NCI-H510A (cell line): ENCODE data around the gene CCDC81.

Experiments
- DNase-seq: peaks from one replicate; lab custom pipeline; 2025; lab: John Stamatoyannopoulos, UW

Gene CCDC81

DNA sequence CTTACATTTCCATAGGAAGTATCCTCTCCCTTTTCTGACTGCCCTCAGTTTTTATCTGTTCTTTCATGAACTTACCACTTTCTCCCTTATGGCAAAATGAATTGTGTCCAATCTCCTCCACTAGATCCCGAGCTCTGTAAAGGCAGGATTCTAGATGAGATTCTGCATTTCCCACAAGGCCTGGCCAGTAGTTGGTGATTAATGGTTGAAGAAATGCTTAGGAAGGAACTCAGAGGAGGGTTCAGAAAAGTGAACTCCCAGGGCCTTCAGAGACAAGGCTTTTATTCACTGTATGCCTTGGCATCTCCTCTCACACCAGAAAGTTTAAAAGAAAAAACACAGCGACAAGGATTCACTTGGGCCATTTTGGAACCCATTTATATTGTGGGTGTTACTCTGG, 66.2 kb downstream of the CCDC81 start:
- no peak for DNase-seq

- no peak for DNase-seq
Measured at GRCh38 chr11:86442420-86442819, 67.7 kb downstream of the CCDC81 start.

GRCh38 chr11:86442827-86443226, 68.1 kb downstream of the CCDC81 start:
- DNase-seq, result no peak

DNA sequence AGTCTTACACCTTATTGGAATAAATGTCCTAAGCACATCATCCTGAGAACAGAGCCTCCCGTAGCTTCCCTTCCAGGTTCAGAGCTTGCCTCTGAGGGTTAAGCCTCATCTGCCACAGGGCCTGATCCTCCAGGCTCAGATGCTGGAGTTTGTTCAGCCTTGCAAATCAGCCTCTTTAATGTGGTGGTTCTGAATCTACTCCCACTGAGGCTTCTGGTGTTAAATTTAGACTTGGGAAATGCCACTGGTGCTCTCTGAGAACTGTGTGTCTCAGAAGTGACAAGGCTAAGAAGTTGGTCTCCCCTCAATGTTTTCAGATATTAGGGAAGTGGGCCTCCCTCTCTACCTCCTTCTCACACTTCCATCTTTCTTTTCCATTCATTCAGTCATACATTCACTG, 68.7 kb downstream of the CCDC81 start:
- DNase-seq, result no peak

GRCh38 chr11:86444981-86445380, 70.3 kb downstream of the CCDC81 start:
- DNase-seq, result no peak

- DNase-seq, result no peak
Measured at GRCh38 chr11:86446163-86446923, 71.7 kb downstream of the CCDC81 start.

GRCh38 chr11:86446924-86447285, 72.2 kb downstream of the CCDC81 start:
- no peak for DNase-seq

DNA sequence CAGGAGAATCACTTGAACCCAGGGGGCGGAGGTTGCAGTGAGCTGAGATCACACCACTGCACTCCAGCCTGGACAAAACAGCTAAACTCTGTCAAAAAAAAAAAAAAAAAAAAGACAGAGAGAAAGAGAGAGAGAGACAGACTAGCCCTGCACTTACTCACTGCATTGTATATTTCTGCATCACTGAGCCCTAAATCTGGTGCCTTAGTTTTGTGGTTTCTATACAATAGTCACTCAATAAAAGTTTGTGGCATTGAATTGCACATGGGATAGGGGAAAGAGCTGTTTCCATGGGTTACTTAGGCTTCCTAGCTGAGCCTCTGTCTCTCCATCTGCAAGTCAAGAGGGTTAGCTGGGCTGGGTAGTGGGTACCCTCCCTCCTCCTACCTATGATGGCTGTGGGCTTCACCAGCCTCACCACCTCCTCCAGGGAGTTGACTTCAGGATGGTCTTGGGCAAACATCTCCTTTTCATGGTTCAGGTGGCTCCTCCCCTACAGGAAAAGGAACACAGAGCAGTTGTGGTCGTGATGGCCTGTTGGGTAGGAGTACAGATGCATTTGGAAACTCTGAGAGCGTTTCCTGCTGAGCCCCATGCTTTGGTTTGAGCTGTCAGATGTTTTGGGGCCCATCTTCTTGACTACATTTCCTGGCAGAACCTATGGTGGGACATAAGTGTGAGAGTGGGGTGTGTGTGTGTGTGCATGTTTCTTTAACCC, 73.2 kb downstream of the CCDC81 start:
- DNase-seq, result no peak

- DNase-seq, result no peak
Measured at GRCh38 chr11:86449993-86450629, 75.4 kb downstream of the CCDC81 start.

- DNase-seq, result no peak
Measured at GRCh38 chr11:86453290-86454030, 78.8 kb downstream of the CCDC81 start.

DNA sequence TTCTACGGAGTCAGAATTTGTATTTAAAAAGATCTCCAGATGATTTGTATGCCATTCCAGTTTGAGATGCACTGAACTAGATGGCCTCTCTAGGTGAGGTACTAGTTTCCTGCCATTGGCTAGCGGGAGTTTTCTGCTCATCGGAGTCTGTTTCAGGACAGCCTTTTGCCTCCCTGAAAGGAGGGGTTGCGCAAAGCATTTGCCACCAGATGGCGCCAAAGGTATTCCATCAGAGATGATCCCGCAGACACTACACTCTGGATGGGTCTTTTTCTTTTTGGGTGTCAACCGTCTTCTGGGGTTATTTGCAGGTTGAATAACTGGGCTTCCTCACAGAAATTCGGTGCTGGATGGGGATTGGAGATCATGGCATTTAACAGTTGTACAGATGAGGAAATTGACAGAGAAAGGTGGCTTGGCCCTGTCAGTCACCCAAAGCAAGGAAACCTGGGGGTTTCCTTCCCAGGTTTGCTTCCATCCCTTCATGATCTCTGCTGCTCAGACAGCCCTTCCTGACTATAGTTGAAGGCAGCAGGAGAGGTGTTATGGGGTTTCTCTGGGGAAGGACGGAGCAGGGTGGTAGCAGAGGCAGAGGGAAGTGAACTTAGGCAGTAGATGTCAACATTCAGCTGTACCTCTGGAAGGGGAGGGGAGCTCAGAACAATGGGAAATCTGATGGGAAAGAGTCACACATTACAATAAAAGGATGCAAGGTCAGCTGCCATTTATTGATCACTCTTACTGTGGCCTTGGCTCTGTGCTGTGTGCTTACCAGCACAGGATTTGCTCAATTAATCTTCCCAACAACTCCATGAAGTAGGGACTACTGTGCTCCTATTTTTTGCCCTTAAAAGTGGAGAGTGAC, 81.6 kb downstream of the CCDC81 start:
- DNase-seq, result peak; percentile 61

DNA sequence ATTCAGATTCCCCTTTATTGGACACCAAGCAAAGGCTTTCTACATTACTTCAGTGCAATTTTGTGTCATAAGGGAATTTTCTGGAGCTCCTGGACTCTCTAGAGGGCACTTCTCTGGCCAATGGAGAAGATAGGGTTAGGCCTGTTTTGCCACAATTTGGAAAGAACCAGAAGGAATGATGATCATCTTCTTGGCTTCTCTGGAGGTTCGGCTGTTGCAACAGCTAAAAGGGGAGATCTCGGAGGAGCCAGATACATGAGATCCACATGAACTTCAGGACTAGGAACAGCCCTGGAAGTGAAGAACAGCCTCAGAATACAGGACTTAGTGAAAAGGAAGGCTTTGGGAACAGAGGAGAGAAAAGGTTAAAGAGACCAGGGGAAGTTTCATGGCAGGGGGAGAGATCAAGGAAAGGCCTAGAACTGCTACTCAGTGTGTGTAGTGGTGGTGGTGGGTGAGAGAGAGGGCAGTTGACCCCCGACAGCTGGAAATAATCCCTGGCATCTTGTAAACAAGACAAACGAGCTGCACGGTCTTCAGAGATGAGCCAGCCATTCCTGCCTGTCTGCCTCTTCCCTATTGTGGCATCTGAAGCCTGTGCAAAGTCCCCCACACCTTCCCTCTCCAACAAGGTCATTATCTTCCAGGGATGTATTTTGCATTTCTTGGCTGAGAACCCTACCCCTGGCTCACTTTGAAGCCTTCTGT, 83.8 kb downstream of the CCDC81 start:
- DNase-seq, result no peak

DNA sequence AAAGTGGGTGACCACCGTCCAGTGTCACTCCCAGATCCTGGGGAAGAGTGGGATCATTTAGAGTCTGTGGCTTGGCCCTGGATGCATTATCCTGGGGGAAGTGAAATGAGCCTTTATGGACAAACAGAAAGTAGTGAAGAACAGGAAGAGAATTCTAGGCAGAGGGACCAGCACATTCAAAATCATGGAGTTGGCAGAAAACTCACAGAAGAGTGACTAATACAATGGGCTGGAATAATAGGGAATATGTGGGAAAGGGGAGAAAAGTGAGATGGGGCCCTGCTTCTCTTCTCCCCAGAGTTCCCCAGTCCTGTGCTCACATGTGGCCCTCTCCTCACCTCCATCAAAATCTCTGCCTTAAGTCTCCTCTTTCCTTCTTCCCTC, 84.3 kb downstream of the CCDC81 start:
- DNase-seq, result no peak

DNA sequence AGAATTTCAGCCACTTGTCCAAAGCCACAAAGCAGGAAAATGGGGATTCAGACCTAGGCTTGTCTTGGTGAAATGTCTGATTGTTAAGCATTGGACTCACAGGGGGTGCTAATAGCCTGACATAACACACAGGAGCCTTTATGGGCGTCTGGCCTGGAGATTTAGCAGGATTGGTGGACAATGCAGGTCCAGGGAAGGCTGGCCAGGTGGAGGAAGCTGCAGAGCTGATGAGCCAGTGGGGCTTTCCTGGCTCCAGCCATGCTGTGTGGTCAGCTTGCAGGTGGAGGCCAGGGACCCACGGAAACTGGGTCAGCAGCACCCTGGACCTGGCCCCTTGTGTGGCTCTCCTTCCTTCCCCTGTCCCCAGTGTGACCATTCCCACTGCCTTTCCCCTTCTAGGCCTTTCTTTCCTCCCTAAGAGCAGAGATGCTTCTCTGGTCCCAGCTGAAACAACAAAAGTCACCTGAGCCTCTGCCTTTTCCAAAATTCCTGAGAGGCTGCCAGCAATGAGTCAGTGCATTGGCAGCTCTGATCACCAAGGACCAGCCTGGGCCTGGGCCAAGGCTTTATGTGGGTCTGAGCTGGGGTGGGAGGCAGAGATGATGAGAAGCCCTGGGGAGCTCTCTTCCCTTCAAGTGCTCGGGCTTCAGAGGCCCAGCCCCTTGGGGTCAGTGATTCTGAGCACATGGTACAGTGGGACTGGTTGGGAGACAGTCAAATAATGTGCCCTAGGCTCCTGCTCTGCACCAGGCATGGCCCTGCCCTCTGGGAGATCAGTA, 85.2 kb downstream of the CCDC81 start:
- no peak for DNase-seq

DNA sequence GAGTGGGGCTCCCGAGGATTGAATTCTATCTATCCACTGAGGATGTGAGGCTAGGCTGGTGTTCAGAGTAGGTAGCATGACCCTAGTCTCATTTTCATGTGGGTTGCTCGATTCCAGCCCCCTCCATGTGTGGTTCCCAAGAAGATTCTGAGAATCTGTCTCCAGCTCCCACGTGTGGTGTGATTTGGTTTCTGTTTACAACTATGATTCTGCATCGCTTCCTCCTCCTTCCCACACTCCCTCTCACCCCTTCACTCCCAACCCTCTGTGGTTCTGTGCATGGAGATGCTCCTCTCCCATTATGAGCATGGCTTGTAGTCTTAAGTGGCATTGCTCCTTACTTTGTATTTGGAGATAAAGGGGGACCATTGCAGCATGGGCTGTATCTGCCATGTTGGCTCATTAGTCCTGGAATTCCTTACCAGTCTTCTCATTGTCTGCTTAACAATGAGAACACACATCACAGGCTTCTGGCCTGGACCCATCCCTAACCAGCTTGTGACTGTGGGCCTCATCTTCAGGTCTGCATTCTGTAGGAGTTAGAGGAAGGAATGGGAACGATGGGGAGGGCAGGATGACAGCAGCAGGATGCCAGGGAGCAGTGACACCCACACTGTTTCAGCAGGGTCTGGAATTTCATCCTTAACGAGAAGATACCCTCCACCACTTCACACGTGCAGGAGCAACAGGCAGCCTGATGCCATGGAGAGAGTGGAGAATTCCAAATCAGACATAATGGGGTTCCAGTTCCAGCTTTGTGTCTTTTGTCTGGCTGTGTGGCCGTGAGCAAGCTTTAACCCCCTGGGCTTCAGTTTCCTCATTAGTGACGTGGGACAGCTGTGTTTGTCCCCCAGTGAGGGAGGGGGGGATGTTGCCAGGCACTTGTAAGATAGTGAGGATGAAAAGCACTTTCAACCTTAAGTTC, 86.0 kb downstream of the CCDC81 start:
- no peak for DNase-seq

- DNase-seq, result no peak
Measured at GRCh38 chr11:86461892-86462291, 87.2 kb downstream of the CCDC81 start.

- no peak for DNase-seq
Measured at GRCh38 chr11:86463120-86463519, 88.4 kb downstream of the CCDC81 start.

DNA sequence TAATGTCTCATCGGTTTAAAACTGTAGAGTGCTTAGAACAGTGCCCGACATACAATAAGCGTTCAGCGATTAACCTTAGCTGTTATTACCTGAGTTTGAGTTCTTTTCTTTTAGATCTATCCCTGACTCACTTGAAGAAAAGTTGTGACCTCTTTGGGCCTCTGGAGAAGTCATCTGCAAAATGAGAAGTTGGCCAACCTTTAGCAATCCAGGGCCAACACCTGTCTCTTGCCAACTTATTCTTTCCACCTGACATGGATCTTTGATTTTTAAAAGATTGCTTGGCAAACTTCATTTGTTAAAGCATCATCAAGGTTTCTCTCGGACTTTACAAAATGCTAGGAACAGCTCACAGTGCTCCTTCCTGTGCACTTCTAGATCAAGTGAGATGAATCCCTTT, 89.3 kb downstream of the CCDC81 start:
- no peak for DNase-seq
